Testis (tissue), 3 donors: ENCODE data around the gene DGCR8. TPM values are rescaled to one million over a fixed set of nuclear protein-coding genes. Genes with fewer than 3 reads are reported as not detected.

Experiments used
- DNase-seq: peaks from one replicate; pipeline ENCODE4 v3.0.0-alpha.2; 2019
- H3K27ac ChIP-seq, 2 donors: fragments of 200-600 bp; sonication (generic); one replicate each; pipeline ENCODE4 v1.5.1; 2019
- H3K27me3 ChIP-seq: fragments of 200-600 bp; sonication (generic); one replicate; pipeline ENCODE4 v1.5.1; 2019
- H3K36me3 ChIP-seq: fragments of 200-600 bp; sonication (generic); one replicate; pipeline ENCODE4 v1.5.1; 2017; ENCODE audit warnings: low read depth; ENCODE audit errors: missing control alignments
- H3K4me1 ChIP-seq: fragments of 200-600 bp; sonication (generic); one replicate; pipeline ENCODE4 v1.5.1; 2019
- H3K4me3 ChIP-seq, 2 donors: fragments of 200-600 bp; sonication (generic); one replicate each; pipeline ENCODE4 v1.5.1; 2017 to 2019
- H3K9me3 ChIP-seq: fragments of 200-600 bp; sonication (generic); one replicate; pipeline ENCODE4 v1.5.1; 2017
- CTCF ChIP-seq, 3 experiments: fragments of 450-650 bp in 2 of 3; fragments of 200-600 bp in 1 of 3; sonication (generic) in 1 of 3; IDR thresholded peaks; one replicate each; pipeline ENCODE4 v1.5.1; 2016 to 2019; ENCODE audit warnings: antibody characterized with exemption in 3 of 3, mild to moderate bottlenecking in 2 of 3, moderate library complexity in 1 of 3
- POLR2A ChIP-seq: fragments of 450-650 bp; IDR thresholded peaks from one replicate; pipeline ENCODE4 v1.6.1; 2017; ENCODE audit warnings: antibody characterized with exemption, mild to moderate bottlenecking, moderate library complexity
- WGBS, 2 donors: methylation state at CpG; one replicate each; pipeline ENCODE4 v1.1.5; 2018; 5-methylcytosine and 5-hydroxymethylcytosine counted together
- intact Hi-C: fragments of 100-400 bp; cut with DNase I; formaldehyde crosslinking; loops from one replicate; pipeline ENCODE4 v1.15.1; 2023; ENCODE audit warnings: low total_unique reads
- polyA plus RNA-seq: library from polyadenylated mRNA; stranded (reverse); fragments of 350-450 nt; fragmentation: Illumina TruSeq; extraction: RNeasy Lipid Tissue Mini Kit (QIAGEN cat#74804); gene quantifications from one replicate; pipeline ENCODE4 v1.2.3, GENCODE V29; 2014; ENCODE audit warnings: low read depth, low replicate concordance; ENCODE audit not compliant: insufficient read depth
- total RNA-seq, 2 donors: library from RNA; depleted of rRNA; stranded (reverse); fragments of >200 nt; gene quantifications; one replicate each; pipeline ENCODE4 v1.2.3, GENCODE V29; 2016

Gene DGCR8
- total and polyA plus RNA-seq, 3 donors from 2014 or later, result 44.4 to 83.7 (median 64.8) TPM

- 71 to 85% methylated on average over 8 to 22 of the region's 22 CpGs for WGBS, 2 donors
- H3K4me3 ChIP-seq, result no peak overlapping the region
- no peaks in the 10 kb centered on the region for H3K27me3 ChIP-seq
- intact Hi-C loops, result no loop called here
- no peak overlapping the region for H3K27ac ChIP-seq
- peaks cover 21% of the 10 kb centered on the region for H3K4me1 ChIP-seq
- no peaks in the 10 kb centered on the region for H3K36me3 ChIP-seq
- no peaks in the 10 kb centered on the region for H3K9me3 ChIP-seq
- TF ChIP-seq CTCF (IDR thresholded peaks at IDR 0.05) (no peak), POLR2A (no peak)
- no peak for DNase-seq
These were observed 61.4 kb downstream of the DGCR8 start for GRCh38 chr22:20141186-20142077.

- peaks cover 6% of the 10 kb centered on the region for H3K4me1 ChIP-seq
- no peaks in the 10 kb centered on the region for H3K36me3 ChIP-seq
- H3K27ac ChIP-seq, result no peak overlapping the region
- intact Hi-C loops, result no loop called here
- no peaks in the 10 kb centered on the region for H3K9me3 ChIP-seq
- TF ChIP-seq POLR2A, result no peak
- no peak for TF ChIP-seq CTCF (IDR thresholded peaks at IDR 0.05)
- WGBS, 2 donors, result 94% methylated on average over 26 to 65 of the region's 65 CpGs
- no peaks in the 10 kb centered on the region for H3K27me3 ChIP-seq
- no peak for DNase-seq
- H3K4me3 ChIP-seq, result no peak overlapping the region
These were observed 62.9 kb downstream of the DGCR8 start for GRCh38 chr22:20142711-20143621.

- TF ChIP-seq POLR2A (no peak), CTCF (IDR thresholded peaks at IDR 0.05) (no peak)
- H3K27me3 ChIP-seq, result no peaks in the 10 kb centered on the region
- H3K36me3 ChIP-seq, result no peaks in the 10 kb centered on the region
- no peaks in the 10 kb centered on the region for H3K9me3 ChIP-seq
- no peak for DNase-seq
- no peak overlapping the region for H3K27ac ChIP-seq
- intact Hi-C loops, result no loop called here
- H3K4me1 ChIP-seq, result no peaks in the 10 kb centered on the region
- WGBS, 2 donors, result 82 to 98% methylated on average over 11 to 19 of the region's 19 CpGs
- no peak overlapping the region for H3K4me3 ChIP-seq
These were observed 64.0 kb downstream of the DGCR8 start for GRCh38 chr22:20143883-20144665.

GRCh38 chr22:20145206-20145831 is 65.3 kb downstream of the DGCR8 start:
- Histone ChIP-seq H3K27me3 (no peaks in the 10 kb centered on the region), H3K4me3 (no peak overlapping the region), H3K36me3 (no peaks in the 10 kb centered on the region), H3K9me3 (no peaks in the 10 kb centered on the region), H3K27ac (no peak overlapping the region), H3K4me1 (no peaks in the 10 kb centered on the region)
- no peak for TF ChIP-seq POLR2A
- no peak for TF ChIP-seq CTCF (IDR thresholded peaks at IDR 0.05)
- DNase-seq, result no peak
- WGBS, 2 donors, result 94% methylated on average over 7 to 22 of the region's 22 CpGs
- intact Hi-C loops, result no loop called here
